Measurements from ENCODE around the gene ARL5A. TPM values are rescaled to one million over a fixed set of nuclear protein-coding genes. Genes with fewer than 3 reads are reported as not detected.

Gene ARL5A
- total RNA-seq, 4 donors from 2014 or later, result 60.1 to 82.2 (median 64.3) TPM

DNA sequence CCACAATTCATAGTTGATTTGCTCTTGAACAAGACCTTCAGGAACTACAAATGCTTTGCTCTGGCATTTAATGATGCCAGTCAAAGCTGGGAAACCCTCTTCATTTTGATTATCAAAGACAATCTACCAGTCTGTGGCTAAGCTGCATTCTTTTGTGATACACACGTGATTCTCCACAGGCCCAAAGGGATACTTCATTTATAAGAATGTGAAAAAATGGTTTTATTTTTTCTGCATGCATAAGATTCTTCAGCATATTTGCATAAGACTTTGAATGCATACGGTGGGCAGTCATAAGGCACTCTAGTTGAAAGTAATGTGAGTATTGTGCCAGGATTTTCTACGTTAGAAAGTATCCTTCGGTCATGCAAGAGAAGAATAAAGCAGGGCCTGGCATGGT is 33.0 kb upstream of the ARL5A start:
- no peak overlapping the region for H3K27ac ChIP-seq (replicated peaks in 1 of 4)
- WGBS, result 76% methylated on average over 4 of the region's 4 CpGs
- DNase-seq (ENCODE audit: extremely low spot score), result no peak
- H3K4me1 ChIP-seq, result peaks cover 0 to 12% (median 5%) of the 10 kb centered on the region in 4 donors
- TF ChIP-seq, protein P1, sequence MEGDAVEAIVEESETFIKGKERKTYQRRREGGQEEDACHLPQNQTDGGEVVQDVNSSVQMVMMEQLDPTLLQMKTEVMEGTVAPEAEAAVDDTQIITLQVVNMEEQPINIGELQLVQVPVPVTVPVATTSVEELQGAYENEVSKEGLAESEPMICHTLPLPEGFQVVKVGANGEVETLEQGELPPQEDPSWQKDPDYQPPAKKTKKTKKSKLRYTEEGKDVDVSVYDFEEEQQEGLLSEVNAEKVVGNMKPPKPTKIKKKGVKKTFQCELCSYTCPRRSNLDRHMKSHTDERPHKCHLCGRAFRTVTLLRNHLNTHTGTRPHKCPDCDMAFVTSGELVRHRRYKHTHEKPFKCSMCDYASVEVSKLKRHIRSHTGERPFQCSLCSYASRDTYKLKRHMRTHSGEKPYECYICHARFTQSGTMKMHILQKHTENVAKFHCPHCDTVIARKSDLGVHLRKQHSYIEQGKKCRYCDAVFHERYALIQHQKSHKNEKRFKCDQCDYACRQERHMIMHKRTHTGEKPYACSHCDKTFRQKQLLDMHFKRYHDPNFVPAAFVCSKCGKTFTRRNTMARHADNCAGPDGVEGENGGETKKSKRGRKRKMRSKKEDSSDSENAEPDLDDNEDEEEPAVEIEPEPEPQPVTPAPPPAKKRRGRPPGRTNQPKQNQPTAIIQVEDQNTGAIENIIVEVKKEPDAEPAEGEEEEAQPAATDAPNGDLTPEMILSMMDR (IDR thresholded peaks at IDR 0.05), result no peak
- no peak for TF ChIP-seq EP300 (IDR thresholded peaks at IDR 0.05)
- no peak for TF ChIP-seq POLR2A (IDR thresholded peaks at IDR 0.05; ENCODE audit: low read depth)
- no peak for TF ChIP-seq POLR2AphosphoS5 (IDR thresholded peaks at IDR 0.05)
- H3K36me3 ChIP-seq, result no peaks in the 10 kb centered on the region
- intact Hi-C loops (cut with DNase I), result no loop called here
- no peaks in the 10 kb centered on the region for H3K9me3 ChIP-seq
- no peak overlapping the region for H3K4me3 ChIP-seq
- H3K27me3 ChIP-seq, result no peaks in the 10 kb centered on the region

DNA sequence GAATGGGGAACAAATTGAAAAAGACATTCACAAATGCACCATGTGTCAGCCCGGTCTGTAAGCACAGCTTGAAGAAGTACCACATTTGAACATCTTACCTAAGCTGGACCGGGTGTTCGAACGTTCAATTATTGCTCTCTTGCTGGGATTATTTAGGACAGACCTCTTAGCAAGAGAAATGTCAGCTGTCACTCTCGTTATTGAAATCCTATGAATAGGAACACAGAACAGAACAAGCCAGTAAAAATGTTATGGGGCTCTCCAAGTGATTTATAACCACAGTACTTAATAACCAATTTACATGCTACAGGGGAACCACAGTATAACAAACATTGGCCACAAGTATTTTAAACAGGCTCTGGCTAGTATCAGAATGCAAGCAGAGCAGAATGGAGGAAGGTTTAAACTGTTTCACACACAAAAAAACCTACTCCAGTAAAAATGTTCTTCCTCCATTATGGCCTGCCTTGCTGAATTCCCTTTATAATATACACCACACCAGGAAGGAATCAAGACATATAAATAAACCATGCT is 32.5 kb upstream of the ARL5A start:
- Histone ChIP-seq H3K27ac (replicated peaks in 1 of 4) (no peak overlapping the region), H3K4me1 (peaks cover 0 to 12% (median 5%) of the 10 kb centered on the region in 4 donors), H3K9me3 (no peaks in the 10 kb centered on the region), H3K27me3 (no peaks in the 10 kb centered on the region), H3K4me3 (no peak overlapping the region), H3K36me3 (no peaks in the 10 kb centered on the region)
- intact Hi-C loops (cut with DNase I), result no loop called here
- no peak for DNase-seq (ENCODE audit: extremely low spot score)
- 72% methylated on average over 5 of the region's 5 CpGs for WGBS
- TF ChIP-seq, protein P1 (IDR thresholded peaks at IDR 0.05), result no peak
- TF ChIP-seq EP300 (IDR thresholded peaks at IDR 0.05) (no peak), POLR2A (IDR thresholded peaks at IDR 0.05; ENCODE audit: low read depth) (no peak), POLR2AphosphoS5 (IDR thresholded peaks at IDR 0.05) (no peak)

DNA sequence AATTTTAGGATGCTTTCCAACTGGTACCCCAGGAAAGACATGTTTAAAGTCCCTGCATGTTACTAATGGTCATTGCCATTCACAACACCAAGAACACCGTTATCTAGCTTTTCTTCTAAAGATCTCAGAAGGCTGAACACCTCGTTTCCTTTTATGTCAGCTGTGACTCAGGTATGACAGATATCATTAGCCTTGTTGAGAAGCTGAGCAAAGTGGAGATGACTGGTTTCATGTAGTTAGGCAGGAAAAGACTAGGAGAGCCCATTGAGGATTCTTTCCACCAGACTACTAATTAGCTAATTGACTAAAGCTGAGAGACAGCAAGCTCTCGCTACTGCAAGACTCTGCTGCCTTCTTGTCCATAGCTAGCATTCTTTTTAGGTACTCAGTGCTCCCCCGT is 32.0 kb upstream of the ARL5A start:
- 87% methylated on average over 4 of the region's 4 CpGs for WGBS
- no peak overlapping the region for H3K27ac ChIP-seq (replicated peaks in 1 of 4)
- TF ChIP-seq POLR2A (IDR thresholded peaks at IDR 0.05; ENCODE audit: low read depth), result no peak
- TF ChIP-seq EP300 (IDR thresholded peaks at IDR 0.05), result no peak
- TF ChIP-seq, protein P1 (IDR thresholded peaks at IDR 0.05), result no peak
- TF ChIP-seq POLR2AphosphoS5 (IDR thresholded peaks at IDR 0.05), result no peak
- H3K27me3 ChIP-seq, result no peaks in the 10 kb centered on the region
- DNase-seq (ENCODE audit: extremely low spot score), result no peak
- H3K4me1 ChIP-seq, result peaks cover 0 to 12% (median 5%) of the 10 kb centered on the region in 4 donors
- H3K9me3 ChIP-seq, result no peaks in the 10 kb centered on the region
- no peak overlapping the region for H3K4me3 ChIP-seq
- intact Hi-C loops (cut with DNase I), result no loop called here
- H3K36me3 ChIP-seq, result no peaks in the 10 kb centered on the region

DNA sequence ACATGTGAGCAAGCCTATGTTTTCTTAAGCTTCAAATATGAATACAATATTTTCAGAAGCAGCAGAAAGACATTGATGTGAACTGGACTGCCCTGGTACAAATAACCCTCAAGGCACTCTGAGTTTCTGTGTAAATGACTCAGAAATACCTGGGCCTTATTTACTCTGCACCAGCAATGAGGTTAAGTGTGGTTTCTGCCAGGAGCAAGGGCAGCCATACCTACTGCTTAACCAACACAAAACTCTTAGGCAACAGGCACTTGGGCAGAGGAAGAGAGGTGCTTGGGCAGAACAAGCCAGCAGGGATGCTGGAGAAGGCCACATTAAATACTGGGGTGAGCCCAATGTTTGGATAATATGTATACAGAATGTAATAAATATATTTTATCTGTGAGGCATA is 29.4 kb upstream of the ARL5A start:
- no peak for TF ChIP-seq POLR2AphosphoS5 (IDR thresholded peaks at IDR 0.05)
- no peak for TF ChIP-seq POLR2A (IDR thresholded peaks at IDR 0.05; ENCODE audit: low read depth)
- TF ChIP-seq, protein P1 (IDR thresholded peaks at IDR 0.05), result no peak
- no peak for TF ChIP-seq EP300 (IDR thresholded peaks at IDR 0.05)
- no peaks in the 10 kb centered on the region for H3K27me3 ChIP-seq

DNA sequence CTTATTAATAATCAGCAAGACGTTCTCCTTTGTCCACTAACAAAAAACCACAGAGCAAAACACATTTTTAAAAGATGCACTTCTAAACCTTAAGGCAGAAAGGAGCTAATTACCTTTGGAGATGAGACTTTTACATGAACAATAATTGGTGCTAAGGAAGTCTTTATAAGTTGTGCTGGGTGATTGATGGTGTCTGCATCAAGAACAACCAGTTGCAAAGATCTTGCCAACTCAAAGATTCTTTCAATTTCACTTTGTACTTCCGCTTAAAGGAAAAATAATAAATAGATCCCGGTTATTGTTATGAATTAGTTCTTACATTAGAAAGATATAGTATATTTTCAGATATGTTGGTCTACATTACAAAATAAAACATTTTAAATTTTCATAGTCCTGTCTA is 26.9 kb upstream of the ARL5A start:
- 89% methylated on average over 3 of the region's 3 CpGs for WGBS

More for the DNA sequence above, 29.4 kb upstream of the ARL5A start:
- Histone ChIP-seq H3K27ac (replicated peaks in 1 of 4) (no peak overlapping the region), H3K4me3 (no peak overlapping the region), H3K36me3 (no peaks in the 10 kb centered on the region), H3K9me3 (no peaks in the 10 kb centered on the region), H3K4me1 (peaks cover 0 to 12% (median 5%) of the 10 kb centered on the region in 4 donors)
- DNase-seq (ENCODE audit: extremely low spot score), result no peak
- intact Hi-C loops (cut with DNase I), result no loop called here

More for the DNA sequence above, 26.9 kb upstream of the ARL5A start:
- Histone ChIP-seq H3K4me3 (no peak overlapping the region), H3K27me3 (no peaks in the 10 kb centered on the region), H3K9me3 (no peaks in the 10 kb centered on the region), H3K27ac (replicated peaks in 1 of 4) (no peak overlapping the region), H3K36me3 (no peaks in the 10 kb centered on the region), H3K4me1 (no peaks in the 10 kb centered on the region)
- TF ChIP-seq POLR2A (IDR thresholded peaks at IDR 0.05; ENCODE audit: low read depth) (no peak), POLR2AphosphoS5 (IDR thresholded peaks at IDR 0.05) (no peak), EP300 (IDR thresholded peaks at IDR 0.05) (no peak)
- TF ChIP-seq, protein P1 (IDR thresholded peaks at IDR 0.05), result no peak
- no peak for DNase-seq (ENCODE audit: extremely low spot score)
- intact Hi-C loops (cut with DNase I), result no loop called here

Measured in esophagus muscularis mucosa (tissue), 4 donors.